Cardiac fibroblast (primary cell): Measurements from ENCODE around the gene ACE.
"Not testable (repeated sequence)": the region's sequence is repeated elsewhere in the genome, so short reads cannot be mapped to it uniquely, and the experiment has no call there.

Experiments
- DNase-seq, 2 donors: peaks; one replicate each; pipeline versions ENCODE4 v3.0.0 to v3.0.0-alpha.2; 2010; ENCODE audit warnings: low read depth in 2 of 2
- H3K4me3 ChIP-seq, 2 donors: replicated peaks in 1 of 2; 1 replicate in 1 of 2; 2 replicates in 1 of 2; pipeline ENCODE4 v1.5.1; 2011; ENCODE audit warnings: low read depth in 2 of 2, low read length in 2 of 2, mild to moderate bottlenecking in 2 of 2, moderate library complexity in 1 of 2
- CTCF ChIP-seq: IDR thresholded peaks from one replicate; pipeline ENCODE4 v1.5.1; 2011; ENCODE audit warnings: low read depth, mild to moderate bottlenecking, low read length, inconsistent platforms

Gene ACE

GRCh38 chr17:63447471-63448009 is 29.3 kb upstream of the ACE start:
- H3K4me3 ChIP-seq = no peak overlapping the region

GRCh38 chr17:63448655-63449054 is 28.2 kb upstream of the ACE start:
- no peak for DNase-seq
- H3K4me3 ChIP-seq = no peak overlapping the region
- TF ChIP-seq CTCF = no peak

More at GRCh38 chr17:63447471-63448009, 29.3 kb upstream of the ACE start:
- DNase-seq = peak in 1 of 2 donors; percentile 63
- no peak for TF ChIP-seq CTCF

- H3K4me3 ChIP-seq = no peak overlapping the region
- peak in 1 of 2 donors; percentile 53 for DNase-seq
- TF ChIP-seq CTCF = no peak
These were observed 26.3 kb upstream of the ACE start for GRCh38 chr17:63450551-63450950.

- no peak overlapping the region for H3K4me3 ChIP-seq
- DNase-seq = no peak
- TF ChIP-seq CTCF = no peak
These were observed 25.7 kb upstream of the ACE start for GRCh38 chr17:63451150-63451549.

GRCh38 chr17:63452046-63452961 is 24.6 kb upstream of the ACE start:
- no peak overlapping the region for H3K4me3 ChIP-seq
- no peak for DNase-seq
- TF ChIP-seq CTCF = no peak

GRCh38 chr17:63452962-63453551 is 23.8 kb upstream of the ACE start:
- TF ChIP-seq CTCF = no peak
- DNase-seq = no peak
- H3K4me3 ChIP-seq = no peak overlapping the region

GRCh38 chr17:63454357-63454756 is 22.5 kb upstream of the ACE start:
- not testable (repeated sequence) for DNase-seq, H3K4me3 ChIP-seq
